ENCODE results near the gene MYO1A.

GRCh38 chr12:57055824-57056223, 5.9 kb upstream of the MYO1A start:
- no peak for TF ChIP-seq MAX (IDR thresholded peaks at IDR 0.05)
- no peak for TF ChIP-seq CTCF (IDR thresholded peaks at IDR 0.05; ENCODE audit: low read depth, low read length, missing input control)
- TF ChIP-seq RXRA (IDR thresholded peaks at IDR 0.05): no peak
